Hypothalamus (tissue), 51 donors: Measurements from ENCODE around the gene FAM171A1.

Experiments
- DNase-seq, 51 donors: peaks; one replicate each; lab custom pipeline; 2025; lab: John Stamatoyannopoulos, UW

FAM171A1 gene

DNA sequence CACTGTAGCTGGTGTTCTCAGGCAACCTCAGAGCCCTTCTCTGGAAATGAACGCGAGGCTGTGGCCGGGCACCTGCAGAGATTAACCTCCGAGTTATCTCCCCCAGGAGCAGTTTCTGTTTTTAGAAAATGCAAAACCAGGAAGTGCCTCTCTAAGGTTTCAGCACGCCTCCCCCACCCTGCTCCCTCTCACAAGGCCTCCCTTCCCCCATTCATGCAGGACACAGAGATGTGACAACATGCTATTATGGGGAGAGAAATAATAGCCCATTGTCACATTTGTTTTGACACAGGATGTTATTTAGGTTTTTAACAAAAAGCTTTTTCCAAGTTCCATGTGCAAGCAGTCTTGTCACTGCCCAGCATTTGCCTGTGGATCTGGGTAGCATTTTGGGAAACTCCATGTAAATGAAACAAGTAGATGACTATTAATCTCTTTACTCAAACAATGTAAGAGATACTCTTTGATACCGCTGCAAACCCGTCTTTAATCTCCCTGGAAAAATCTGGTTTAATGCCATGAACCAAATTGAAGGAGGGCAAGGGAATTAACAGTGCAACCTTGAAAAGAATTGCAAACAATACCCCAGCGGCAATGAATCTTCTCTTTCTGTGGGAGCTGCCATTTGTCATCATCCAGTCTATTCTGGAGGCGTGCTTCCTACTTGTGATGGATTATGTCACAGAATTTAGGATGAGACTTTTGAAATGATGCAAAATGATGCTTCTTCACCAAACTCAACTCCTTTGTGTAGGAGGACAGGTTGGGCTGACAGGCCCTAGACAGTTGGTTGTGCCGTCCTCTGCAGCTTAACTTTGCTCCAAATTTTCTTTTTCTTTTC lies 116.1 kb downstream of the FAM171A1 start:
- peak in 31 of 51 donors; percentile 11 to 91 (median 36) for DNase-seq

DNA sequence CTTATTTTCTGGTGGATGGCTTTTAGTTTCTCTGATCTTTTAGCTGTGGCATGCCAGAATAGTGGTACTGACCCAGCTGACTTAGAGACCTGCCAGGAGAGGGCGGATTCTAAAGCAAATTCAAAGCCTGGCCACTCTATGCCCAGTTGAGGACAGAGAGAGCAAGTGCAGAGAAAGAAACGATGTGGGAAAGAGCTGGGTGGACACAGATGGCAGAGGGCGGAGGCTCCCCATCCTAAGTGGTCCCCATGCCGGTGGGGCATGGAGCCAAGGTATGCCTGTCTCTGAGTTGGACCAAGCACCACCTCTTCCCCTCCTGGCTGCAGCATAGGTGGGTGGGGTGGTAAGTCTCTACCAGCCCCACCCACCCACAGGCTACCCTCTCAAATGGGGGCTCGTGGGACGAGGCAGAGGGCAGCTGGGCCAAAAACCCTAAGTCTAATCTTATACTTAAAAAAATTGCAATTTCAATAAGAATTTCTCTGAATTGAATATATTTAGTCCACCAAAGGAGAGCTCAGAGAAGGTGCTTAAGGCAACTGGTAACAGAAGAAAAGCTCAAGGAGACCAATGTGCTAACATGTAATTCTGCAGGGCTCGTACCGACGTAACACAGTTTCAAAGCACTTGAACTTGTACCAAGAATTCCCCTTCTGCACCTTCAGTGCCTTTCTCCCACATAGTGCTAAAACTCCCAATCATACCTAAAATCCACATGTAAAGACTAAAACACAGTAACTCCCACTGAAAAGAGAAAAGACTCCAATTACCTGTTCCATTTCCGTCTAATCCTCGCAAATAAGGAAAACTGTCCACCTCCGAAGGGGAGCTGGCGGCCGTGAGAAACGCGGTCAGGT lies 116.9 kb downstream of the FAM171A1 start:
- peak in 26 of 51 donors; percentile 7 to 71 (median 22) for DNase-seq

DNA sequence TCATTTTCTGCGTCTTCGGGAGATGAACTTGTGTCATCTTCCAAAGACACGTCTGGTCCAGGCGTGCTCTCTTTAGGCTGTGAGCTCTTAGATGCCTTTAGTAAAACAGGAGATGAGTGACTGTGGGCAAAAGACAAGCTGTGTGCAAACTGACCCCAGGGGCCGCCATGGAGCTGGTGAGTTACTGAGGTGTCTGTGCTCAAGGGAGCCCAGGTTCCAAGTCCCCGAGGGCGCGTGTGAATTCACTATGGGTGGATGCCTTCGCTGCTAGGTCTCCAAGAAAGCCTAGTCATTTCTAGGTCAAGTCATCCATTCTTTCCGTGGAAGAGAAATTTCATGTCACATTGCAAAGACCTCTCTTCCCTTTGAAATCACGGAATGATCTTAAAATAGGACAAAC lies 118.7 kb downstream of the FAM171A1 start:
- DNase-seq, result peak in 1 of 51 donors; percentile 29

DNA sequence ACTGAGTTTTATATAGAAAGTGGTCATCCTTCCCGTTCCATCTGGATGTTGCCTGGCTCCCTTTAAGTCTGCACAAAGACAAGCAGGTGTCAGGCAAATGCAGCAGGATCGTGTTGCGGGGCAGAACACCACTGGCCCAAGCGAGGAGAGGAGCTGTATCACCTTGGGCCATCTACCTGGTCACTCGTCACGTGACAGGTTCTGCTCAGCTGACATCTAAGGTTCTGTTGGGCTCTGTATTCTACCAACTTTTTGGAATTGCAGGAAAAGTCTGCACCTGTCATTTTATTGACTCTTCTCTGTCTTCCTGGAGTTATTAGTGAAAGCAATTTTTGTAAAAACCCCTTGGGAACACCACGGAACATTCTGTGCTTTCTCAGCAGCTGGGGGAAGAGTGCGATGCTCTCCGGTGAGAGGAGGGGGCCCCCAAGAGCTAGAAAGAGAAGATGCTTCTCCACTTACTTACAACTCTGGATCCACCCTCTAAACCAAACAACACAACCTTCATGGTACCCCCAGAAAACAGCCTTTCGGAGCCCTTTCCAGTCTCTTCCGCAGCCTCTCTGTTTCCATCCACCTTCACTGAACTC lies 119.2 kb downstream of the FAM171A1 start:
- no peak for DNase-seq

DNA sequence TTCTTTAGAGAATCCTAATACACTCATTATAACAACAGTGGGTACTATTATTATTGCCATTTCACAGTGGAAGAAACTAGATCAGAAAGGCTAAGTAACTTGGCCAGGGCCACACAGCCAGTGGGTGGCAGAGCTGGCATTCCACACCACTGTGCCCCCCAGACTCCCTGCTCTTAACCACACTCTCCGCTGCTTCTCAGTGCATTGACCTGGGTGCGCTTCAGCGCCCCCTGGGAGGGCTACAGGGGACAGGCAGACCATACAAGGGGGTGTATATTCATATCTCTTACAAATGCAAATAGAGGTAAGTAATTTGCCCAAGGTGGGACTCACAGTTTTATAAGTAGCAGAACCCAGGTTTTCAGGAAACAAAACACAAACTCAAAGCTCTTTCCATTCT lies 125.6 kb downstream of the FAM171A1 start:
- no peak for DNase-seq

DNA sequence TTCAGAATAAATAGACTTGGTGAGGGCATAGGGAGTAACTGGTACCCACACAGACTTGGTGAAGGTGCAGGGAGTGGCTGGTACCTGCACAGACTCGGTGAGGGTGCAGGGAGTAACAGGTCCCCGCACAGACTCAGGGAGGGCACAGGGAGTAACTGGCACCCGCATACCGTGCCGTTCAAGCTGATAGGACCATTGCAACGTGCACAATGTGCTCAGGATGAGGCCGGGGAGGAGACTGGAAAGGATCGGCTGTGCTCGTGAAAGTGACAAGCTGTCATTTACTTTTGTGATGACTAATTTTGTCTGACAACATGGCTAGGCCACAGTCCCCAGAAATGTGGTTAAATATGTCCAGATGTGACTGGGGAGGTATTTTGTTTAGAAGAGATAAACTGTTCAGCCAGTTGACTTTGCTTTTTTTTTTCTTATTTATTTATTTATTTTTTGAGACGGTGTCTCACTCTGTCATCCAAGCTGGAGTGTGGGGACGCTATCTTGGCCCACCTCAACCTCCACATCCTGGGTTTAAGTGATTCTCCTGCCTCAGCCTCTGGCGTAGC lies 126.4 kb downstream of the FAM171A1 start:
- no peak for DNase-seq

DNA sequence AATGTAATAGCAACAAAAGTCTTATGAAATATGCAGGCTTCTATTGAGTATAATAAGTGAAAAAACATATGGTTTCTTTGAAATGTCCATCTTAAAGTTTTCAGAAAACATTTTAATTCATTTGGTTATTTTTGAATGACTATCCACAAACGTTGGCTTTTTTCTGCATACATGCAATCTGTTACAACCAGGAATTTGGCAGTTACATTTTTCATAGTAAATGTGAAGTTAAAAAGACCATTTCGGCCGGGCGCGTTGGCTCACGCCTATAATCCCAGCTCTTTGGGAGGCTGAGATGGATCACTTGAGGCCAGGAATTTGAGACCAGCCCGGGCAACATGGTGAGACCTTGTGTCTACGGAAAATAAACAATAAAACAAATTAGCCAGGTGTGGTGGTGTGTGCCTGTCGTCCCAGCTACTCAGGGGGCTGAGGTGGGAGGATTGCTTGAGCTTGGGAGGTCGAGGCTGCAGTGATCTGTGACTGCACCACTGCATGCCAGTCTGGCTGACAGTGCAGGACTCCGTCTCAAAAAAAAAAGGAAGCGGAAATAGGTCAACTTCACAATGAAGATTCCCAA lies 128.7 kb downstream of the FAM171A1 start:
- DNase-seq, result no peak

DNA sequence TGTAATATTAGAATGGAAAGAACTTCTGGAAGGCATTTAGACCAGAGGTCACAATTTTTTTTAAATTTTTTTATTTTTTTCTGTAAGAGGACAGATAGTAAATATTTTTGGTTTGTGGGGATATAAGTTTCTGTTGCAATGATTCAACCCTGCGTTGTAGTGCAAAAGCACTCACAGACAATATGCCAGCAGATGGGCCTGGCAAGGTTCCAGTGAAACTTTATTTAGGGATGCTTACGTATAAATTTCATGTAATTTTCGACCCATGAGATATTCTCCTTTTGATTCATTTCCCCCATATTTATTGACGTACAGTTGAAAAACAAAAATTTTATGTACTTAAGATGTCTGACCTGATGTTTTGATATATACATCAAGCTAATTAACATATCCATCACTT lies 129.8 kb downstream of the FAM171A1 start:
- DNase-seq, result no peak

DNA sequence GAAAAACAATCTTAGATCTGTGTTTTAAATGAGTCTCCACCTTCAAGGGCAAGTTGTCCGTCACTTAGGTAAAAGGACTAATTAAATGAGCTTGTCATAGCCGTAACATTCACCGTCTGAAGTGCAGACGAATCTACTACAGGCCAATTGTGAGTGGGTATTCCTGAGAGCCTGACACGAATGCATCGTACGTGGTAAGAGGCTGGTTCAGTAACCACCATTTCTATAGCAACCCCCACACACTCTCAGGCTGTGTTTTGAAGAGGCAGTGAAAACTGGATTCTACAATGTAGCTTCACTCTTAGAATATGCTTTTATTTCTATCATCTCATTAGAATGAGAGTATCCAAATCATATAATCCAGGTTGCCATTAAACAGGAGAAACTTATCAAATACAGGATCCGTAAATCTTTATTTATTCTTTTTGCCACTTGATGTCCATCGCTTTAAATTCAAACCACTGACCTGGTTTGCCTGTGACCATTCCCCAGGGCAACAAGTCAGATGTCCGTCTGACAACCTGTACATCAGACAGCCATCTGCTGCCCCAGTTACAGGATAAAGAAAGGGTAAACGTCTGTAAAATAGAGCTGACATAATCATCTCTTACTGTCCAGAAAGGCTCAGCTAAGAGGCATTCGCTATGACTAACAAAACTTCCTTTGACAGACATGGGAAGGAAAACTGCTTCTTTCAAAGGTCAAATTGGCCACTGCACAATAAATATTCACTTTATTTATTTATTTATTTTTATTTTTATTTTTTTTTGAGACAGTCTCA lies 132.3 kb downstream of the FAM171A1 start:
- DNase-seq, result peak in 2 of 51 donors; percentile 4 to 13

DNA sequence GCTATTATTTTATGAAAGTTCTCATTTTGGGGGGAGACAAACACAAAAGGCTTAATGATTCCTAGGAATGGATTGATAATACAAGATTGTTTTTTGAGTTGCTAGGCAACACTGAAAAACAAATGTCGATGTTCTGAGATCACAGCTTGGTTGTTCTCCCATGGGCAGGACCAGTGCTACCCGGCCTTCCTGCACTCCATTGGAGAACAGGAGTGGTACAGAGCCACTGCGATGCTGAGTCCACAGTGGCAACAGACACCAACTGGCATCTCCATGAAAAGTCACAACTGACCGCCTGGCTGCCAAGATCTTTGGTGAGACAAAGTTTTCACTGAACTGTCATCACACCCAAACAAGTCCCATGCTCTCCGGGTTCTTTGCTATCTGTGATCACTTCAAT lies 133.7 kb downstream of the FAM171A1 start:
- peak in 16 of 51 donors; percentile 7 to 38 (median 20) for DNase-seq

DNA sequence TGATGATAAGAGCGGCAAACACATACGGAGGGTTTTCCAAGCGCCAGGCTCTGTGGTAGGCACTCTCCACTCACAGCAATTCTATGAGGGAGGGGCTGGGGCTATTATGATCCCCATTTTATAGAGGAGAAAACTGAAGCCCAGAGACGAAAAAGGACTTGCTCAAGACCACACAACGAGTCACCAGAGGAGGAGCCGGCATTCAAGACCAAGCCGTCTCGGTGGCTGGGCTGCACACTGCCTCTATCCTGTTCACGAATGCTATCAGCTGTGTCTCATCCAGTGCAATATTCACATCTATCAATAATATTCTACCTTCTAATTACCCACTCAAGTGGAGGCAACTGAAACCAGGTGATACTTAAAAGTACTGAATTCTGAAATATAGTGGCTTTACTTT lies 134.7 kb downstream of the FAM171A1 start:
- no peak for DNase-seq

DNA sequence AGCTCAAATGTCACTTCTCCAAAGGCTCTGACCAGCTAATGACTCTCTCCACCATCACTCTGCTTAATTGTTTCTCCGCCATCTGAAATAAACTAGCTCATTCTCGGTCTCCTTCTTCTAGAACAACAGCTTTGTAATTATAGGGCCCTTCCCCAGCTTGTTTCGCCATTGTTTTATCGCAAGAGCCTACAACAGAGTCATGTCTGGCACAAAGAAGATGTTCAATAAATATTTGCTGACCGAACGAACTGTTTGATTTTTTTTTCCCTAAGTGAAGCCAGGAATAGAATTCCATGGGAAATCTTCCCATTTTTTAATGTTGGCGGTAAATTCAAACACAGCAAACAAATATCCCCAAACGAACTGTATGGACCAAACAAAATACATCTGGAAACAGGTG lies 138.8 kb downstream of the FAM171A1 start:
- no peak for DNase-seq

DNA sequence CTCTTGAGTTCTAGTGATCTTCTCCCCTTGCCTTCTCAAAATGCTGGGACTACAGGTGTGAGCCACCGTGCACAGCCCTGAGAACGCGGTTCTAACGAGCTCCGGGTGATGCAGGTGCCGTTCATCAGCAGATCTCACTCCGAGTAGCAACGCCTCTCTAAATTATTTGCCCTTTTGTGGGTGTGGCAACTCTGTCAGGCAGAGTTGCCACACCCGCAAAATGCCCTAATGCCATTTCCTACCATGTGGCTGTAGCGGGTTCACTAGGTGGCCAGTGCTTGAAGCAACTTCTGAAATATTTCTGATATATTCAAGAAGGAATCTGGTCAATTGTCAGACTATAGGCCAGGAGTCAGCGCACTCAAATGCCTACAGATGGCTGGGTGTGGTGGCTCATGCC lies 139.7 kb downstream of the FAM171A1 start:
- no peak for DNase-seq

DNA sequence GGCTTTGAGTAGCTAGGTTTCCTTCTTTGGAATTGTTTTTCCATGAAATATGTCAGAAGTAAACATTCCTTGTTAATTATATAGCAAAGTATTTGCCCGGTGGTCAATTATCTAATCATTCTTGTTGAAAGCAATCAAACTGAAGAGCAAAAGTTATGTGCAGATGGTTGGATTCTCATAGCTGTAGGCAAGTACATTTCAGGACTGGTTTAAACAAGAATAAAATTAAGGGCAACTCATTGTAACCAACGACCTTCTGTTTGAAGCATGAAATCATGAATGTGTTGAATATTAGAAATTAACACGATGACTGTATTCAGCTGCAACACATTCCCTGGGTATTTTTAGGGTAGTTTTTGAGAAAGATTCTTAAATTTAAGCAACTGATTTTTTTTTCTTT lies 140.8 kb downstream of the FAM171A1 start:
- DNase-seq, result no peak

DNA sequence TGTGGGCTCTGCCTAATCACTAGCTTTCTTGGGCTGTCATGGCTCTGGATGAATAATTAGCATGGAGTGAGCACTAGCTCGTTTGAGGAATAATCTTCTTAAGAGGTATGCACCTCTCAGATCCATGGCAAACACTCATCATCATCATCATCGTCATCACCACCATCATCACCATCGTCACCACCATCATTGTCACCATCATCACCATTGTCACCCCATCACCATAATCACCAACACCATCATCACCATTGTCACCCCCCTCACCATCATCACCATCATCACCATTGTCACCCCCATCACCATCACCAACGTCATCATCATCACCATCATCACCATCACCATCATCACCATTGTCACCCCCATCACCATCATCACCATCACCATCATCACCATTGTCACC lies 141.8 kb downstream of the FAM171A1 start:
- DNase-seq, result no peak

DNA sequence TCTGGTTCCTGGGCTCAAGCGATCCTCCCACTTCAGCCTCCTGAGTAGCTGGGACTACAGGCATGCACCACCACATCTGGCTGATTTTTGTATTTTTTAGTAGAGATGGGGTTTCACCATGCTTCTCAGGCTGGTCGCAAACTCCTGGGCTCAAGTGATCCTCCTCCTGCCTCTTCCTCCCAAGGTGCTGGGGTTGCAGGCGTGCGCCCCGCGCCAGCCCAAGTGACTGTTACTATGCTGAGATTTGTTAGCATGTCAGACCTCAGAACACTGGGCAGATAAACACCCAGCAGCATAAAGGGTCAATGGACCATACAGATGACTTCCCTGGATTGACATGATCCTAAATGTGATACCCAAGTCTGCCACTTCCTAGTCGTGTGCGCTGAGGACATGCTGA lies 142.7 kb downstream of the FAM171A1 start:
- no peak for DNase-seq

DNA sequence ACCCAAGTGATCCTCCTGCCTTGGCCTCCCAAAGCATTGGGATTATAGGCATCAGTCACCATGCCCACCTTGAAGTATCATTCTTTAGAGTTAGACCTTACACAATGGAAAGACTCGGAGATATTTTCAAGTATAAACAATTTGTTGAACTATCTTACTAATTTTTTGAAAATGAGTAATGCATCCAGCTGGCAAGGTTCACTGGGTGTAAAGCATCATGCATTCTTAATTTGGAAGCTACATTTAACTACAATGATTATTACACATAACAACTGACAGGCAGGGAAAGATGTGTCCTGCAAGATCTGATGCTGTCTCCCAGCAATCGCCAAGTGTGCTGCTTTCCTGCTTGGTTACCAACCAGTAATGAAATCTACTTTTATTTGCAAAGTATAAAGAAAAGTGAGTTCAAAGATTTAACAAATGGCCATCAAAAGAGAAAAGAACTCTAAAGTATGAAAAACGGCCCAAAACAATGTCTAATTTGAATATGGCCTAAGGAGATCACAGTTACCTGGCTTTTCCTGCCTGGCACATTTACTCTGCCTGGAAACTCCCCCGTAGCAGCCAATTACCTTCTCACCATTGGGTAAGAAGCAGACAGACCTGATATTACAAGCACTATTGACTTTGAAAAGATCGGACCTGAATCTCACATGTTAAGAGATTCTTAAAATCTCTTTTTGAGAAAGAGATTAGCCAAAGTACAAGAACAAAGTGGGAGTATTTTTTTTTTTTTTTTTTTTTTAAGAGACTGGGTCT lies 143.3 kb downstream of the FAM171A1 start:
- DNase-seq, result no peak

DNA sequence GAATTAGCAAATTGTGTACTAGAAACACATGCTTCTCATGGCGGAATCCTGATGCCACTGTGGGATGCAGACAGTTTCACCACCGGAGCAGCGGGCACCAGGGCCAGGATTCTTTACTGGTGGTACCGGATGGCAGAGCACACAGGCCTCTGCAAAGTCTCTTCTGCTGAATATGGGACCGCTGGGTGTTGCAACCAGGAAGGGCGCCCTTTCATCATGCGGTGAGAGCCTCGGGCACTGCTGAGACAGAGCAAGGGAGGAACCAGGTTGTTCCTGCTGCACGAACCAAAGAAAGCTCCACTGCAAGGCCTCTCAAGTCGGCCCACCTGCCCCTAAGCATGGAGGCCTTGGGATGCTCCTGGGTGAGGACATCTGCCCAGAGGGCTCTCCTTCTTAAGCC lies 145.6 kb downstream of the FAM171A1 start:
- DNase-seq, result no peak

DNA sequence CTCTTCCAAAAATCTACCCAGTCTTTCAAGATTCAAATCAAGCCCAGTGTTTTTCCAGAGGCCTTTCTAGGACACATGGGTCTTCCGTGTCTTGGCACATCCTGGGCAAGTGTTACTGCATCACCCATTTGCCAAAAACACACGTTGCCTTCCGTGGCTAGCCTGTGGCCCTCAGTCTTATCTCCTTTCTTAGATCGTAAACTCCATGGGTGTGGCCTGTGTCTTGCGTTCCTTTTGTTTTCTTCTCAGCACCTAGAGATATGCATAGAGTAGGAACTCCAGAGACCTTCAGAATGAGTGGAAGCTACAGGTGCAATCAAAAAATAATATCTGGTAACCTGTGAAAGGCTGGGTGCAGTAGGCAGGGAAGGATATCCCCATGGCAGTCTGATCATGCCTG lies 146.1 kb downstream of the FAM171A1 start:
- no peak for DNase-seq
